Chondrocyte (in vitro differentiated cells): Measurements from ENCODE around the gene NLN. TPM values are rescaled to one million over a fixed set of nuclear protein-coding genes. Genes with fewer than 3 reads are reported as not detected.

Source experiments
- total RNA-seq: library from RNA; stranded (reverse); gene quantifications from 3 replicates; pipeline ENCODE4 v1.2.1, GENCODE V29; 2021

The NLN gene
- total RNA-seq, 1 donor from 2014 or later, result 38.6 TPM

Other genes starting within 250 kb of the NLN start
- 20.0 to 30.1 TPM (median 21.5 TPM) in 3 replicates for gene ADAMTS6, start 240.3 kb upstream of the NLN start, total RNA-seq
- gene CENPK, start 159.0 kb upstream of the NLN start, total RNA-seq, result 7.2 to 19.6 TPM (median 8.7 TPM) in 3 replicates
- 19.5 to 35.2 TPM (median 21.0 TPM) in 3 replicates for gene PPWD1, start 158.9 kb upstream of the NLN start, total RNA-seq
- gene TRIM23, start 97.9 kb upstream of the NLN start, total RNA-seq, result 15.5 to 19.9 TPM (median 17.5 TPM) in 3 replicates
- 2.2 to 3.2 TPM (median 2.9 TPM) in 3 replicates for gene SHLD3, start 97.2 kb upstream of the NLN start, total RNA-seq
- 16.5 to 23.6 TPM (median 18.6 TPM) in 3 replicates for gene TRAPPC13, start 97.2 kb upstream of the NLN start, total RNA-seq
- 19.5 to 30.9 TPM (median 27.9 TPM) in 3 replicates for gene SGTB, start 96 bp upstream of the NLN start, total RNA-seq
- 58.6 to 64.3 TPM (median 63.8 TPM) in 3 replicates for gene ERBIN, start 204.4 kb downstream of the NLN start, total RNA-seq